GM18907 (cell line): Measurements from ENCODE around the gene CMC4.

Experiments
- ATAC-seq: cut with Tn5 transposase; IDR thresholded peaks from one replicate; pipeline ENCODE4 v1.9.1; 2021; ENCODE audit warnings: mild to moderate bottlenecking, moderate library complexity; ENCODE audit not compliant: unreplicated experiment

Gene CMC4

GRCh38 chrX:155070975-155071693, at the start of gene CMC4, which contains the start of the genes BRCC3 and MTCP1:
Gene CMC4, minus strand, starts transcription at chrX:155071136. Its CDS starts 7,113 bp downstream, at chrX:155064023.
Gene BRCC3, plus strand, starts transcription at chrX:155071508. Its CDS starts 20 bp downstream, at chrX:155071528.
Gene MTCP1, minus strand, starts transcription at chrX:155071136. Its CDS starts 5,126 bp downstream, at chrX:155066010.
- ATAC-seq: peak; percentile 87

- no peak for ATAC-seq
Observed at GRCh38 chrX:155115174-155115819, 44.4 kb upstream of the CMC4 start.

GRCh38 chrX:155113097-155113496, 42.2 kb upstream of the CMC4 start:
- ATAC-seq: no peak

- no peak for ATAC-seq
Observed at GRCh38 chrX:155112171-155112570, 41.2 kb upstream of the CMC4 start.

- ATAC-seq: no peak
Observed at GRCh38 chrX:155108427-155108826, 37.5 kb upstream of the CMC4 start.

- ATAC-seq: no peak
Observed at GRCh38 chrX:155105919-155106318, 35.0 kb upstream of the CMC4 start.

GRCh38 chrX:155094468-155095061, 23.6 kb upstream of the CMC4 start:
- peak; percentile 85 for ATAC-seq

- no peak for ATAC-seq
Observed at GRCh38 chrX:155086961-155087735, 16.2 kb upstream of the CMC4 start.

- no peak for ATAC-seq
Observed at GRCh38 chrX:155086202-155086840, 15.4 kb upstream of the CMC4 start.

- peak; percentile 20 for ATAC-seq
Observed at GRCh38 chrX:155071694-155072280, 851 bp upstream of the CMC4 start.

GRCh38 chrX:155070663-155070974, 317 bp downstream of the CMC4 start:
- peak; percentile 29 for ATAC-seq

GRCh38 chrX:155070038-155070437, 898 bp downstream of the CMC4 start:
- no peak for ATAC-seq

GRCh38 chrX:155069414-155069813, 1.5 kb downstream of the CMC4 start:
- no peak for ATAC-seq

GRCh38 chrX:155068165-155068564, 2.8 kb downstream of the CMC4 start:
- no peak for ATAC-seq

- ATAC-seq: no peak
Observed at GRCh38 chrX:155065035-155065734, 5.8 kb downstream of the CMC4 start.

GRCh38 chrX:155061760-155062159, 9.2 kb downstream of the CMC4 start:
- ATAC-seq: no peak

GRCh38 chrX:155056877-155057792, 13.8 kb downstream of the CMC4 start:
- ATAC-seq: peak; percentile 81

- ATAC-seq: no peak
Observed at GRCh38 chrX:155056471-155056870, 14.5 kb downstream of the CMC4 start.

- ATAC-seq: no peak
Observed at GRCh38 chrX:155055494-155055893, 15.4 kb downstream of the CMC4 start.
